Fibroblast of lung (primary cell): ENCODE data around the gene PKN1. TPM values are rescaled to one million over a fixed set of nuclear protein-coding genes. Genes with fewer than 3 reads are reported as not detected.
A peak's percentile ranks its signal among the peaks of the same experiment; 100 is the strongest.

ENCODE experiments used
- DNase-seq, 2 donors: peaks; one replicate each; pipeline versions ENCODE4 v3.0.0 to v3.0.0-alpha.2; 2010; ENCODE audit warnings: low read depth in 2 of 2
- H2AFZ ChIP-seq: 2 replicates; pipeline ENCODE4 v1.5.1; 2012; ENCODE audit warnings: low read length, control low read depth, inconsistent platforms
- H3K27ac ChIP-seq: 2 replicates; pipeline ENCODE4 v1.5.1; 2011; ENCODE audit warnings: low read length, control low read depth; ENCODE audit not compliant: insufficient read depth
- H3K27me3 ChIP-seq: 2 replicates; pipeline ENCODE4 v1.5.1; 2011; ENCODE audit warnings: mild to moderate bottlenecking, low read length; ENCODE audit not compliant: control insufficient read depth, insufficient read depth
- H3K36me3 ChIP-seq: 2 replicates; pipeline ENCODE4 v1.5.1; 2011; ENCODE audit warnings: low read length; ENCODE audit not compliant: control insufficient read depth, insufficient read depth
- H3K4me1 ChIP-seq: 2 replicates; pipeline ENCODE4 v1.5.1; 2011; ENCODE audit warnings: low read length; ENCODE audit not compliant: control insufficient read depth, insufficient read depth; ENCODE audit errors: extremely low read depth
- H3K4me2 ChIP-seq: 2 replicates; pipeline ENCODE4 v1.5.1; 2011; ENCODE audit warnings: low read length, control low read depth; ENCODE audit not compliant: insufficient read depth; ENCODE audit errors: extremely low read depth
- H3K4me3 ChIP-seq, 4 experiments: fragments of 200-600 bp in 1 of 4; sonication (generic) in 1 of 4; replicated peaks in 1 of 4; 2 replicates each; pipeline ENCODE4 v1.5.1; 2011 to 2016; ENCODE audit warnings: low read length in 4 of 4, low read depth in 3 of 4, mild to moderate bottlenecking in 3 of 4, control low read depth in 2 of 4, inconsistent platforms in 1 of 4, mixed read lengths in 1 of 4; ENCODE audit not compliant: insufficient read depth in 1 of 4; ENCODE audit errors: control extremely low read depth in 1 of 4
- H3K79me2 ChIP-seq: 2 replicates; pipeline ENCODE4 v1.5.1; 2012; ENCODE audit warnings: mild to moderate bottlenecking, low read length, inconsistent platforms; ENCODE audit not compliant: control insufficient read depth, insufficient read depth
- H3K9ac ChIP-seq: 2 replicates; pipeline ENCODE4 v1.5.1; 2011; ENCODE audit warnings: mild to moderate bottlenecking, low read length, control low read depth; ENCODE audit not compliant: insufficient read depth
- H3K9me3 ChIP-seq: 2 replicates; pipeline ENCODE4 v1.5.1; 2012; ENCODE audit warnings: low read depth, low read length; ENCODE audit not compliant: control insufficient read depth, insufficient read depth
- H4K20me1 ChIP-seq: 2 replicates; pipeline ENCODE4 v1.5.1; 2011; ENCODE audit warnings: low read length; ENCODE audit not compliant: control insufficient read depth, insufficient read depth; ENCODE audit errors: extremely low read depth
- CTCF ChIP-seq, 2 donors: IDR thresholded peaks in 1 of 2; conservative IDR thresholded peaks in 1 of 2; 1 replicate in 1 of 2; 2 replicates in 1 of 2; pipeline ENCODE4 v1.5.1; 2011 to 2012; ENCODE audit warnings: low read length in 2 of 2, control low read depth in 1 of 2, inconsistent platforms in 1 of 2, low read depth in 1 of 2, mild to moderate bottlenecking in 1 of 2
- EZH2 ChIP-seq: IDR thresholded peaks from 2 replicates; pipeline ENCODE4 v1.5.1; 2012; ENCODE audit warnings: low read length, control low read depth, mild to moderate bottlenecking; ENCODE audit errors: missing control alignments
- polyA plus RNA-seq, 2 donors: library from polyadenylated mRNA; depleted of rRNA in 1 of 2; stranded (reverse) in 1 of 2; unstranded in 1 of 2; fragments of >200 nt; gene quantifications; 2 replicates each; pipeline ENCODE4 v1.2.1, GENCODE V29; 2011 to 2012; ENCODE audit warnings: missing spikeins in 1 of 2
- total RNA-seq: library from RNA; depleted of rRNA; stranded (reverse); fragments of >200 nt; gene quantifications from 2 replicates; pipeline ENCODE4 v1.2.1, GENCODE V29; 2014

Gene PKN1
- total and polyA plus RNA-seq, 2 donors (not counting 1 experiment from before 2014, with no cell fraction given), result 43.2 to 141 TPM

DNA sequence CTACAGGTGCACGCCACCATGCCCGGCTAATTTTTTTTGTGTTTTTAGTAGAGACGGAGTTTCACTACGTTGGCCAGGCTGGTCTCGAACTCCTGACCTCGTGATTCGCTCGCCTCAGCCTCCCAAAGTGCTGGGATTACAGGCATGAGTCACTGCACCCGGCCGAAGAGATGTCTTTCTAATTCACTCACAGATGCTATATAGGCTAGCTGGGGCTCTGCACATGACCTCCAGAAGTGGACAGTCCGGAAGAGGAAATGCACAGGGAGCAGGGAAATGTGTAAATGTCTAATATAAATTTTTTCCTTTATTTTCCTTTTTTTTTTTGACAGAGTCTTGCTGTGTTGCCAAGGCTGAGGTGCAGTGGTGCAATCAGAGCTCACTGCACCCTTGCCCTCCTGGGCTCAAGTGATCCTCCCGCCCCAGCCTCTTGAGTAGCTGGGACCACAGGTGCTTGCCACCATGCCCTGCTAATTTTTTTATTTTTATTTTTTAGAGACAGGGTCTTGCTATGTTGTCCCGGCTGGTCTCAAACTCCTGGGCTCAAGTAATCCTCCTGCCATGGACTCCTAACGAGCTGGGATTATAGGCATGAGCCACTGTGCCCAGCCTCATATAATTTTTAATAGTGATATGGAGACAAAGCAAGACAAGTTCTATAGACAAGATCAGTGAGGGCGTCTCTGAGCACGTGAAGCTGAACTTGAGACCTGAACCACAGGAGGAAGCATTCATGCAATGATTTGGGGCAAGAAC, 54.4 kb downstream of the PKN1 start:
- Histone ChIP-seq H2AFZ (no peak overlapping the region), H3K36me3 (peaks cover 11% of the 10 kb centered on the region), H4K20me1 (no peaks in the 10 kb centered on the region), H3K79me2 (peaks cover 8% of the 10 kb centered on the region), H3K4me1 (no peaks in the 10 kb centered on the region), H3K27me3 (no peaks in the 10 kb centered on the region), H3K27ac (no peak overlapping the region), H3K9me3 (no peaks in the 10 kb centered on the region), H3K4me3 (no peak overlapping the region), H3K9ac (no peak overlapping the region), H3K4me2 (no peak overlapping the region)
- DNase-seq, result no peak
- no peak for TF ChIP-seq CTCF (conservative IDR thresholded peaks at IDR 0.05 in 1 of 2, IDR thresholded peaks at IDR 0.05 in 1 of 2; ENCODE audit: low read depth in 1 of 2, low read length in 2 of 2)
- no peak for TF ChIP-seq EZH2

DNA sequence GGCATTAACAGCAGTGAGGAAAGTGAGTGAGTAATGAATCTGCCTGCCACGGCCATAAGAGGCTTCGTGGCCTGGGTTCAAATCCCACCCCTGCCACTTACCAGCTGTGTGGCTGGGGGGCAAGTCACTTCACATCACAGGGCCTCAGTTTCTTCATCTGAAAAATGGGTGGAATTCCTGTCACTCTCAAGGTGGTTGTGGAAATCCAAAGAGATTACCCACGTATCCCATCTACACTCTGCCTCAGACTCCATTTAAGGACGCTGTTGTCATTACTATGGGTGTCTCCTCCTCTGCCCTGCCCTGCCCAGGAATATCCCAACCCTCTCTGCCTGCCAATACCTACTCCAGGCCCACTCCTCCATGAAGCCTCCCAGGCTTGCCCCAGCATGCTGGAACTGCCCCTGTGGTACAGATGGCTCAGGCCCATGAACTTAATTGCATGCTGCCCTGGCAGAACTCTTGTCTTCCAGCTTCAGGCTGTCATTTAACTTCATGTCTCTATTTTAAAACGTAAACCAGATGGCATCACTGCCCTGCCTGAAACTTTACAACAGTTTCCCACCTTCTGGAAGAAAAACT, 59.7 kb downstream of the PKN1 start:
- Histone ChIP-seq H3K79me2 (peaks cover 27% of the 10 kb centered on the region), H3K4me1 (peaks cover 10% of the 10 kb centered on the region)
- TF ChIP-seq CTCF (conservative IDR thresholded peaks at IDR 0.05 in 1 of 2, IDR thresholded peaks at IDR 0.05 in 1 of 2; ENCODE audit: low read depth in 1 of 2, low read length in 2 of 2), result no peak
- TF ChIP-seq EZH2, result no peak

GRCh38 chr19:14494411-14494810, 61.3 kb downstream of the PKN1 start:
- H3K79me2 ChIP-seq, result peaks cover 27% of the 10 kb centered on the region
- no peaks in the 10 kb centered on the region for H3K9me3 ChIP-seq
- peaks cover 6% of the 10 kb centered on the region for H3K36me3 ChIP-seq
- TF ChIP-seq EZH2, result no peak
- no peak for TF ChIP-seq CTCF (conservative IDR thresholded peaks at IDR 0.05 in 1 of 2, IDR thresholded peaks at IDR 0.05 in 1 of 2; ENCODE audit: low read depth in 1 of 2, low read length in 2 of 2)
- H3K4me3 ChIP-seq, result peak overlapping the region; percentile 66 to 87 (median 76)
- peak overlapping the region; percentile 71 for H3K4me2 ChIP-seq
- H3K4me1 ChIP-seq, result peaks cover 10% of the 10 kb centered on the region
- peak overlapping the region; percentile 20 for H3K9ac ChIP-seq
- no peak overlapping the region for H2AFZ ChIP-seq
- peak overlapping the region; percentile 6 for H3K27ac ChIP-seq
- no peak for DNase-seq
- no peaks in the 10 kb centered on the region for H3K27me3 ChIP-seq
- no peaks in the 10 kb centered on the region for H4K20me1 ChIP-seq

More for the DNA sequence above, 59.7 kb downstream of the PKN1 start:
- H3K9me3 ChIP-seq, result no peaks in the 10 kb centered on the region
- no peak overlapping the region for H3K27ac ChIP-seq
- H3K27me3 ChIP-seq, result no peaks in the 10 kb centered on the region
- H2AFZ ChIP-seq, result no peak overlapping the region
- no peak overlapping the region for H3K4me2 ChIP-seq
- H3K9ac ChIP-seq, result no peak overlapping the region
- no peaks in the 10 kb centered on the region for H4K20me1 ChIP-seq
- H3K36me3 ChIP-seq, result peaks cover 10% of the 10 kb centered on the region
- H3K4me3 ChIP-seq, result no peak overlapping the region
- no peak for DNase-seq
